Stimulated activated CD8-positive, alpha-beta memory T cell treated with anti-CD3 and anti-CD28 coated beads, Interleukin-4, amount 100 ng/mL, for 4 hours (primary cell): ENCODE data around the gene FTO.

Experiments used
- DNase-seq, 2 donors: peaks; one replicate each; pipeline ENCODE4 v3.0.0-alpha.2; 2020; ENCODE audit warnings: low read depth in 2 of 2, low spot score in 1 of 2

Gene FTO

GRCh38 chr16:53895433-53895832 lies 191.5 kb downstream of the FTO start:
- DNase-seq: no peak

DNA sequence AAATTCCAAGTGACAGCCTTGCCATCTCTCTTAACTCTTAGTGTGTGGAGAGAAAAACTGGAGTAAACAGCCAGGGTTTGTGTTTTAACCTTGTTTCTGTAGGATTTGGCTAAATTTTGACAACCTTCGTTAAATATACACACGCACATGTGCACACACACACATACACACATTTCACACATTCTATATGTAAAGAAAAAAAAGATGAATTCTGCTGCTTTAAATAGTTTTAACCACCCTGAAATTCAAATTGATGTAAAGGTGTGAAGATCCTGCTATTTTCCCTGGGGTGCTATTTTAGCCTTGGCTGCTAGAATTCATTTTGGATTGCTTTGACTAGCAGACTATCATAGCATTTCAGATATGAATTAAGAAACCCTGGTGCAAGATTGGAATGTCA lies 191.9 kb downstream of the FTO start:
- DNase-seq: no peak

DNA sequence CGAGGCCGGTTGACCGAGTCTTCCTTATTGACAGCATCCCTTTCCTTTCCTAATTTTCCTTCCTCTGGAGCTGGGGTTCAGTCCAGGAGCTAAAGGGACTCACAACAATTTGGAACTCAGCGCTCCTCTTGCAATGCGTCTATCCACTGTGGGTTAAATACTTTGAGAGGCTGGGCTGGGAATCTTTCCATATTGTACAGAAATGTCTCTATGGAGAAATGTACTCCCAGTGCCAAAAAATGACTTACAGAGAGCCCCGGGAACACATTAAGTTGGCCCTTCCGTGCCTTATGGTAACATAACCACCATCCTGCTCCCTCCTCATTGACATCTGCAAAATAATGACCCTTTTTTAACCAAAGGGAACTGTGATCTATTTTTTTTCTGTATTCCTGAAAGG lies 192.8 kb downstream of the FTO start:
- no peak for DNase-seq

DNA sequence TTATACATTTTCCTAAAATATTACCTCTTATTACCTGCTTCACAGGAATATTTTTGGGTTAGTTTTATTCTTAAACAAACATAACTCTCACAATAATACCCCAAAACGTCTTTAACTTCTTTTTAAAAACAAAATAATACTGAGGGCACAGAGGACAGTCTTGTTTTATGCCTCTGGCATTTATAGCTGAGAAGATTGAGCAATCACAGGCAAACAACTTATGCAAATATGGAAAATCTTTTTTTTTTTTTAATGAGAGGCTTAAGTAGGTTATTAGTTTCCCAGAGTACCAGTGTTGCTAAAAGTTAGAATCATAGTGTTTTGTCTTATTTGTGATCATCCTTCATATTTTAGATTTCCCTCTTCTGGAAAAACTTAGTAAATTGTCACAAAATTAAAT lies 195.0 kb downstream of the FTO start:
- DNase-seq: no peak

DNA sequence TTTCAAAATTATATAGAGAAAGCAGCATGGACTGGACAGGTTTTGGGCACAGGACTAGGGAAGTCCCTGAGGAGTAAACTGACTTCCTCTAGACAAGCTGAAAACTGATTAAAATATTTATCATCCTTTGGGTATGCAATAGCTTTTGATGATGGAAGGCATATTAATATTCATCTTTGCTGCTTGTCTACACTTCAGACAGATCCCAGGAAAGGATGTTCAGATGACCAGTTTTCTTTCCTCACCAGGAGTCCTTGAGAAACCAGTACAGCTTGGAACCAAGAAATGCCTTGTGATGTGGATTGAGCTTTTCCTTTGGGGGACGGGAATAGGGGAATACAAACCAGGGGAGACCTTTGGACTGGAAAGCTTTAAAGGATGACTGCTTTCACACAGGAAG lies 195.5 kb downstream of the FTO start:
- DNase-seq: no peak

- no peak for DNase-seq
Measured at GRCh38 chr16:53900667-53901066, 196.7 kb downstream of the FTO start.

GRCh38 chr16:53901408-53901807 lies 197.5 kb downstream of the FTO start:
- DNase-seq: no peak

DNA sequence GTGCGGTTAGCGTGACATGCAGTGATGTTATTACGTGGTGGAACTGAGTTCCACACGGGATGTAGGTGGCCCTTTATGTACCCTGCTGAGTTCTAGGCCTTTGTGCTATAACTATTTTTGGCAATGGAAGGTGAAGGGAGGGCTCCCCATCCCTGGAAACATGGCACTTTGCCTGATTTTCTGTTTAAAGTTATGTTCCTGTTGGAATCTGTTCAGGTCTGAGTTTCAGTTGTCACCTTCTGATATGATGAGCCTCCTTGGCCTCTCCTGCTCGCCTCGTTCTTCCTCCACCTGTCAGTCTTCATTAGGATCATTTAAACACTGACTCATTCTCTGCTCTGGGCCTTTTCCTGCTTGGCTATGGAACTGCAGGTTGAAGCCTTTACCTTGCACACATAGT lies 200.6 kb downstream of the FTO start:
- DNase-seq: no peak

- DNase-seq: no peak
Measured at GRCh38 chr16:53905028-53905427, 201.1 kb downstream of the FTO start.

DNA sequence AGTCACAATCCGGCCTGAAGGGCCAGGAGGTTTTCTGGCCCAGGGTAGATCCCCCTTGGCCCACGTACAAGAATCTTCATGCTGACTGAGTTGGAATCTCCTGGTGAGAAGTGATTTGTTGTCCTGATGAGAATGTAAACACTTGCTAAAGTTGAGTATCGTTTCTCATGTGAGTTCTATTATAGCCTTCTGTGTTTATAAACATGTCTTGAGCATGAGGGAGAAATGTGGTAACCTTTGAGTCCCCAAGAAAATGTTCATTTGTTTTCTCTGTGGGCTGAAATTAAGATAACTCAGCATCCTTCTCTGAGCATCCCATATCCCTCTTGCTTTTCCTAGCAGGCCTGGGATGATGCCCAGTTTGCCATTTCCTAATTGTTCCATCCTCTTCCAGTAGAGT lies 204.8 kb downstream of the FTO start:
- DNase-seq: no peak

DNA sequence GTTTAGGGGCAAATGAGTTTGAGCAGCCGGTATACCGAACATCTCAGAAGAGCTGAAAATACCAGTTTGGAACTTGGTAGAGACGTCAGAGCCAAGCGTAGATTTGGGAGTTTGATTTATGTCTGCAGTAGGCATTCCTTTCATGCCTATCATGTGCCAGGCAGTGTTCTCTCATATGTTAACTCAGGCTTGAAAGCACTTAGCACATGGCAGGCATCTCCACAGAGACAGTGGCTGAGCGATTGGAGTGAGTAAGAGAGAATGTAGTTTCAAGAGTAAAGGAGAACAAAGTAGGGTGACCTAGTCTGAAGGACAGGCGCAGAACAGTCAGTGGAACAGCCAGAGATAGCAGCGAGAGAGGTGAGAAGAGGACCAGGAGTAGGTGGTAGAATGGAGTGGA lies 207.0 kb downstream of the FTO start:
- no peak for DNase-seq

- no peak for DNase-seq
Measured at GRCh38 chr16:53911513-53911912, 207.6 kb downstream of the FTO start.

- peak in 1 of 2 donors; percentile 12 for DNase-seq
Measured at GRCh38 chr16:53912155-53912554, 208.2 kb downstream of the FTO start.

DNA sequence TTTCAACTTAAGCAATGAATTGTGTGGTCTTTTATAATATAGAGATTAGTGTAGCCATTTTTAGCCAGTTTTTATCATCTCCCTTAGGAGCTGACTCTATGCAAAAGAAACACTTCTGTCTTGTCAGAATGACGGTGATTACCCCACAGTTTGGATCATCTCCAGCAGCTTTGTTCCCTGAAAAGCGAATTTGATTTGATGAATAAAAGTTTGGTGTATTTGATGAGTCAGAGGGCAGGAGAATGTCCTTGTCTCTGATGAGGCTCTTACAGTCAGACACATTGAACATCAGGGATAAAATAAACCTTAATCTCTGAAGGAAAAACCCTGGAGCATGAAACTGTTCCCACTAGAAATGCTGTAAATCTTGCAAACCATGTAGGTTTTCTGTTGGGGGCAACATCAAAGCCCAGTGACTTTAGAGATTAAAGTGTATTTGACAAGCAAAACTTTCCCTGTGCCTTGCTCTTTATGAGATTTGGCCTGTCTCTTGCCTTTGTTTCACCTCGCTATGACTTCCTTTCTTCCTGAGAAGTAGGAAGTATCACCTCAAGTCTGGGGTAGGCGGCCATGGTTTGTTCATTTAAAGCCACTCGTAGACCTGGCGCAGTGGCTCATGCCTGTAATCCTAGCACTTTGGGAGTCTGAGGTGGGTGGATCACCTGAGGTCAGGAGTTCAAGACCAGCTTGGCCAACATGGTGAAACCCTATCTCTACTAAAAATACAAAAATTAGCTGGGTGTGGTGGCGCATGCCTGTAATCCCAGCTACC lies 209.3 kb downstream of the FTO start:
- no peak for DNase-seq

- no peak for DNase-seq
Measured at GRCh38 chr16:53913920-53914319, 210.0 kb downstream of the FTO start.

GRCh38 chr16:53914736-53915135 lies 210.8 kb downstream of the FTO start:
- no peak for DNase-seq

DNA sequence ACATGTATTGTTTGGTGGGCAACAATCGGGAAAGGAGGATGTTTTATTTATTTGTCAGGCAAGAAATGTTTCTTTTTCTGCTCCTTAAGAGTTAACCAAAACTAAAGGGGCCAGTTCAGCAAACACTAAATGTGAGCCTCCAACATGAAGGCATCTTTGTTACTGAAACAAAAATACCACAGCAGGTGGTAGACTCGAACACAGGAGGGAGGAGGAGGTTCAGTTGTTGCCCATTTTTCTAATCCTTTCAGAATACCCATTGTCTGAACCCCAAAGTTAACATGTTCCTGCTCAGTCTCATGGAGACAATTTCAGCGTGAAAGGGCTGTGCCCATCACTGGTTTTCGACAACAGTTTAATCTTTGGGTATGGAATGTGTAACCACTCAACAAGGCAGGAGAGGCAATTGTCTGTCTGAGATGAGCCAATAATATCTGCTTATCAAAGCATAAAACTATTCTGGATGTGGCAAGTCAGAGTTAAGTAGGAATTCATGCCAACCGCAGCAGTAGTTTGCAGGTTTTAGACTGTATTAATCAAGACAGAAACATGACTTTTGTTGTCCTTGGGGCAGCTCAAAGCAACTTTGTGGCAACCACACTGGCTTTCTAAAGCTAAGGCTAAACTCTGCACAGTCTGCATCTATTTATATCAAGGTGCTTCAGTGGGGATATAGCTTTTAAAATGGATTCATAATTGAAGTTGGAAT lies 211.7 kb downstream of the FTO start:
- DNase-seq: no peak

GRCh38 chr16:53920988-53921387 lies 217.0 kb downstream of the FTO start:
- no peak for DNase-seq

GRCh38 chr16:53922067-53922806 lies 218.3 kb downstream of the FTO start:
- DNase-seq: no peak

- no peak for DNase-seq
Measured at GRCh38 chr16:53922807-53923571, 219.0 kb downstream of the FTO start.

- DNase-seq: no peak
Measured at GRCh38 chr16:53924331-53925106, 220.6 kb downstream of the FTO start.
